Esophagus squamous epithelium (tissue), 4 donors: ENCODE results near the gene PLXNB2.

Experiments
- CTCF ChIP-seq, 6 experiments: fragments of 450-650 bp in 4 of 6; fragments of 200-600 bp in 2 of 6; sonication (generic) in 2 of 6; IDR thresholded peaks; one replicate each; pipeline ENCODE4 v1.5.1; 2016 to 2019; ENCODE audit warnings: antibody characterized with exemption in 6 of 6, mild to moderate bottlenecking in 4 of 6, moderate library complexity in 4 of 6
- POLR2A ChIP-seq, 4 donors: fragments of 450-650 bp; IDR thresholded peaks; one replicate each; pipeline ENCODE4 v1.6.1; 2017; ENCODE audit warnings: antibody characterized with exemption in 4 of 4, mild to moderate bottlenecking in 4 of 4, moderate library complexity in 3 of 4

- TF ChIP-seq CTCF (IDR thresholded peaks at IDR 0.05) (no peak), POLR2A (IDR thresholded peaks at IDR 0.05) (no peak)
Measured at GRCh38 chr22:50343541-50343935, 36.1 kb upstream of the PLXNB2 start.
